HL-60 (cell line): ENCODE measurements around the gene CFAP46.

Experiments
- DNase-seq, 2 experiments: peaks; one replicate each; pipeline ENCODE4 v3.0.0-alpha.2; 2010 to 2020; ENCODE audit warnings: low read depth in 1 of 2, low spot score in 1 of 2
- H3K27ac ChIP-seq: fragments of 250-450 bp; sonication (Bioruptor Pico); replicated peaks from 2 replicates; pipeline ENCODE4 v1.5.1; 2020; ENCODE audit warnings: mild to moderate bottlenecking, moderate library complexity
- H3K27me3 ChIP-seq: fragments of 250-450 bp; sonication (Bioruptor Pico); 2 replicates; pipeline ENCODE4 v1.5.1; 2021; ENCODE audit warnings: mild to moderate bottlenecking, moderate library complexity; ENCODE audit not compliant: insufficient read depth, poor library complexity, severe bottlenecking
- H3K4me3 ChIP-seq: replicated peaks from 2 replicates; pipeline ENCODE4 v1.5.1; 2011; ENCODE audit warnings: mild to moderate bottlenecking, control low read depth, low read length; ENCODE audit not compliant: insufficient read depth
- GABPA ChIP-seq: IDR thresholded peaks from 2 replicates; pipeline ENCODE4 v1.6.1; 2012; ENCODE audit warnings: low read depth
- POLR2AphosphoS5 ChIP-seq: IDR thresholded peaks from 2 replicates; pipeline ENCODE4 v1.6.1; 2012; ENCODE audit warnings: low read depth
- SPI1 ChIP-seq: IDR thresholded peaks from 2 replicates; pipeline ENCODE4 v1.6.1; 2012; ENCODE audit warnings: low read depth, mild to moderate bottlenecking, borderline replicate concordance
- TF ChIP-seq, protein P1 (sequence below): IDR thresholded peaks from 2 replicates; pipeline ENCODE4 v1.6.1; 2012; ENCODE audit warnings: low read depth; ENCODE audit not compliant: insufficient replicate concordance
- TF ChIP-seq, protein P2 (sequence below): IDR thresholded peaks from one replicate; pipeline ENCODE4 v1.5.1; 2011; ENCODE audit warnings: low read length, control low read depth, inconsistent platforms; ENCODE audit not compliant: insufficient read depth

Gene CFAP46

DNA sequence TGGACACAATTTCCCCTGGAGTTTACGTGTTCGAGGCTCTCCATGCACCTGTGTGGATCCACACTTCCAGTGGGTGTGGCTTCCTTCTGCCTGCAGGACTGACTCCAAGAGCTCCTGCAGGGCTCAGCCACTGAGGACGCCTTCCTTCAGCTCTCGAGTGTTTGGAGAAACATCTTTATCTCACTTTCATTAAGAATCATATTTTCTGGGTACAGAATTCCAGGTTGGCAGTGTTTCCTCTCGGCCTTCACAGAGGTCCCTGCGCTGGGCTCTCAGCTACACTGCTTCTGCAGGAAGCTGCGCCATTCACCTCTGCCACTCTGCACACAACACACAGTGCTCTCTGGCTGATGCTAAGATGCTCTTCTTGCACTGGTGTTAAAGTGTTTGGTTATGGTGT, 86.5 kb downstream of the CFAP46 start:
- TF ChIP-seq, protein P1, sequence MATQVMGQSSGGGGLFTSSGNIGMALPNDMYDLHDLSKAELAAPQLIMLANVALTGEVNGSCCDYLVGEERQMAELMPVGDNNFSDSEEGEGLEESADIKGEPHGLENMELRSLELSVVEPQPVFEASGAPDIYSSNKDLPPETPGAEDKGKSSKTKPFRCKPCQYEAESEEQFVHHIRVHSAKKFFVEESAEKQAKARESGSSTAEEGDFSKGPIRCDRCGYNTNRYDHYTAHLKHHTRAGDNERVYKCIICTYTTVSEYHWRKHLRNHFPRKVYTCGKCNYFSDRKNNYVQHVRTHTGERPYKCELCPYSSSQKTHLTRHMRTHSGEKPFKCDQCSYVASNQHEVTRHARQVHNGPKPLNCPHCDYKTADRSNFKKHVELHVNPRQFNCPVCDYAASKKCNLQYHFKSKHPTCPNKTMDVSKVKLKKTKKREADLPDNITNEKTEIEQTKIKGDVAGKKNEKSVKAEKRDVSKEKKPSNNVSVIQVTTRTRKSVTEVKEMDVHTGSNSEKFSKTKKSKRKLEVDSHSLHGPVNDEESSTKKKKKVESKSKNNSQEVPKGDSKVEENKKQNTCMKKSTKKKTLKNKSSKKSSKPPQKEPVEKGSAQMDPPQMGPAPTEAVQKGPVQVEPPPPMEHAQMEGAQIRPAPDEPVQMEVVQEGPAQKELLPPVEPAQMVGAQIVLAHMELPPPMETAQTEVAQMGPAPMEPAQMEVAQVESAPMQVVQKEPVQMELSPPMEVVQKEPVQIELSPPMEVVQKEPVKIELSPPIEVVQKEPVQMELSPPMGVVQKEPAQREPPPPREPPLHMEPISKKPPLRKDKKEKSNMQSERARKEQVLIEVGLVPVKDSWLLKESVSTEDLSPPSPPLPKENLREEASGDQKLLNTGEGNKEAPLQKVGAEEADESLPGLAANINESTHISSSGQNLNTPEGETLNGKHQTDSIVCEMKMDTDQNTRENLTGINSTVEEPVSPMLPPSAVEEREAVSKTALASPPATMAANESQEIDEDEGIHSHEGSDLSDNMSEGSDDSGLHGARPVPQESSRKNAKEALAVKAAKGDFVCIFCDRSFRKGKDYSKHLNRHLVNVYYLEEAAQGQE, result no peak
- no peak for TF ChIP-seq GABPA
- TF ChIP-seq, protein P2, sequence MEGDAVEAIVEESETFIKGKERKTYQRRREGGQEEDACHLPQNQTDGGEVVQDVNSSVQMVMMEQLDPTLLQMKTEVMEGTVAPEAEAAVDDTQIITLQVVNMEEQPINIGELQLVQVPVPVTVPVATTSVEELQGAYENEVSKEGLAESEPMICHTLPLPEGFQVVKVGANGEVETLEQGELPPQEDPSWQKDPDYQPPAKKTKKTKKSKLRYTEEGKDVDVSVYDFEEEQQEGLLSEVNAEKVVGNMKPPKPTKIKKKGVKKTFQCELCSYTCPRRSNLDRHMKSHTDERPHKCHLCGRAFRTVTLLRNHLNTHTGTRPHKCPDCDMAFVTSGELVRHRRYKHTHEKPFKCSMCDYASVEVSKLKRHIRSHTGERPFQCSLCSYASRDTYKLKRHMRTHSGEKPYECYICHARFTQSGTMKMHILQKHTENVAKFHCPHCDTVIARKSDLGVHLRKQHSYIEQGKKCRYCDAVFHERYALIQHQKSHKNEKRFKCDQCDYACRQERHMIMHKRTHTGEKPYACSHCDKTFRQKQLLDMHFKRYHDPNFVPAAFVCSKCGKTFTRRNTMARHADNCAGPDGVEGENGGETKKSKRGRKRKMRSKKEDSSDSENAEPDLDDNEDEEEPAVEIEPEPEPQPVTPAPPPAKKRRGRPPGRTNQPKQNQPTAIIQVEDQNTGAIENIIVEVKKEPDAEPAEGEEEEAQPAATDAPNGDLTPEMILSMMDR, result no peak
- TF ChIP-seq POLR2AphosphoS5, result no peak
- TF ChIP-seq SPI1, result no peak
- no peak overlapping the region for H3K27ac ChIP-seq
- H3K4me3 ChIP-seq, result no peak overlapping the region
- H3K27me3 ChIP-seq, result no peaks in the 10 kb centered on the region
- DNase-seq, result no peak

DNA sequence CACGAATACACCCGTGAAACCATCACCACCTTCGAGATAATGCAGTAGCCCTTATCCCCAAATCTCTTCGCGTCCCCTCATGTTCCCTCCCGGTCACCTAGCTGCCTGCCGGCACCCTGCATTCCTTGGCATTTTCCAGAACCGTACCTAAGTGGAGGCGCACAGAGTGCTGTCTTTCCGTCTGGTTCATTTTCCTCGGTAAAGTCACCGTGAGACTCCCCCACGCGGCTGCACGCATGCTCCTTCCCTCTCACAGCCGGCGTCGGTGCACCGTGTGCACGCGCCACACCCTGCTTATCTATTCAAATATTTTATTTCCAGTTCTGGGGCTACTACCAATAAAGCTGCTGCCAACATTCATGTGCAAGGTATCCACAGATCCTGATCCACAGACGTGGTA, 90.9 kb downstream of the CFAP46 start:
- no peak overlapping the region for H3K27ac ChIP-seq
- TF ChIP-seq GABPA (no peak), SPI1 (no peak), POLR2AphosphoS5 (no peak)
- TF ChIP-seq, protein P2, result no peak
- TF ChIP-seq, protein P1, result no peak
- peaks cover 4% of the 10 kb centered on the region for H3K27me3 ChIP-seq
- H3K4me3 ChIP-seq, result no peak overlapping the region
- DNase-seq, result no peak

DNA sequence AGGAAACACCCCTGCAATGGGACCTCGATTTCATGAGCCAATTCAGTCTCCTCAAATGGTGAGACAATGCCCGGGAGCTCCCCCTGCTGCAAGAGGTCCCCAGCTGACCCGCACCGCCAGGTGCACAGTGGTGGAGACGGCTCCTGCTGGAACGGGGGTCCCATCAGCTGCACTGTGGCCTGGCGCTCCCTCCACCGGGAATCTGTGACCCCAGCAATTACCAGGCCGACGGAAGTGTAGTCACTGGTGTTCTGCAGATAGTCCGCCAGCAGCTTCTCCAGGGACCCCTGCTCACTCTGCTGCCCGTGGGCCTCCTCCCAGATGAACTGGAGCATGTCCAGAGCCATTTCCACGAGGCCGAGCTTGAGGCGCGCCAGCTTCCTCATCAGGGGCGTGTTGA, 91.5 kb downstream of the CFAP46 start:
- no peak for TF ChIP-seq POLR2AphosphoS5
- TF ChIP-seq, protein P2, result no peak
- no peak for TF ChIP-seq SPI1
- TF ChIP-seq, protein P1, result no peak
- TF ChIP-seq GABPA, result no peak
- no peak overlapping the region for H3K4me3 ChIP-seq
- no peak overlapping the region for H3K27ac ChIP-seq
- DNase-seq, result no peak
- H3K27me3 ChIP-seq, result peaks cover 4% of the 10 kb centered on the region
